Subcutaneous adipose tissue (tissue), 4 donors: ENCODE results near the gene VRK3. TPM values are rescaled to one million over a fixed set of nuclear protein-coding genes. Genes with fewer than 3 reads are reported as not detected.

Source experiments
- CTCF ChIP-seq: fragments of 450-650 bp; IDR thresholded peaks from one replicate; pipeline ENCODE4 v1.5.1; 2016; ENCODE audit warnings: low read depth, mild to moderate bottlenecking, control low read depth, antibody characterized with exemption, moderate library complexity
- total RNA-seq, 4 donors: library from RNA; depleted of rRNA; stranded (reverse); fragments of >200 nt; gene quantifications; one replicate each; pipeline ENCODE4 v1.1.0, GENCODE V29; 2016

Gene VRK3
- total RNA-seq, 4 donors from 2014 or later = 16.5 to 29.8 (median 26.8) TPM

- TF ChIP-seq CTCF = no peak
Observed at GRCh38 chr19:49985871-49986270, 39.3 kb downstream of the VRK3 start.

GRCh38 chr19:49984491-49984890 lies 40.7 kb downstream of the VRK3 start:
- TF ChIP-seq CTCF = no peak

DNA sequence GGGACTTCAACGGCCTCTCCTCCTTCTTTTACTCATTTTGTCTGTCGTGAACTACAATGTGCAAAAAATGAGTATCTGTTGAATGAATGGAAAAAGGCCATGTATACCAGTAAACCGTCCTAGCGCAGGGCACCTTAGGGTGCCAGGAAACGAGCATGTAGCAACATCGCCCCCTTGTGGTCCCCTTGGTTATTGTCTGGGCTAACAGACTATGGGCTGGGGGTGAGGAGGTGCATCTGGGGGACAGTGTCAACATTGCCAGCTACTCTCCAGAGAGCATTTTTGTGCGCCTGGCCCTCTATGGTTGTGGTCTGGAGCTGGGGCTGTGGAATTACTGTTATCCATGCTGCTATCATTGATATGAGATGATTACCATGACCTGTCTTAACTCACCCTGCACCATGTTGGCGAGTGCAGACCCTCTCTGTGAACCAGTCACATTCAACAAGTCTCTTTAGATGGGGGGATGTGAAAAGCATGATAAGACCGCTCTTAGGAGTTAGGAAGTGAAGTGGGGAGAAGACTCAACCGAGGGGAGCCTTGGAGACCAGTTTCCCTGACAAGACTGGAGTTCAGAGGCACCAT lies 41.4 kb downstream of the VRK3 start:
- TF ChIP-seq CTCF = no peak

- TF ChIP-seq CTCF = no peak
Observed at GRCh38 chr19:49981603-49982593, 43.3 kb downstream of the VRK3 start.

DNA sequence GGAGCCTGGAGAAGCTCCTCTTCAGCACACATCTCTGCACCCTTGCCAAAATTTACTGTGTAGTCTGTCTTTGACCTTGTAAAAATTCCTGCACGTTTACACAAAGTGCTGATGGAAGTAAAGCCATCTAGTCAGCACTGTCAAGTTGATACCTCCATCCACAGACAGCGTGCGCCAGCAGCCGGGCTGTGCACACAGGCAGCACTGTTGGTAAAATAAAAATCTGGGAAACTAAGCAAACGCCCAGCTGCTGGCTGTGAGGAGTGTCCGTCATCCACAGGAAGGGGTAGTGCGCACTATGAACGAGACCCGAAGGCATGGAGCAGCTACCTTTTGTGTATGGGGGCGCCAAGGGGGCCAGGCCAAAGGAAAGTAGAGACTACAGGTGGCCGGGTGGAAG lies 46.8 kb downstream of the VRK3 start:
- no peak for TF ChIP-seq CTCF

DNA sequence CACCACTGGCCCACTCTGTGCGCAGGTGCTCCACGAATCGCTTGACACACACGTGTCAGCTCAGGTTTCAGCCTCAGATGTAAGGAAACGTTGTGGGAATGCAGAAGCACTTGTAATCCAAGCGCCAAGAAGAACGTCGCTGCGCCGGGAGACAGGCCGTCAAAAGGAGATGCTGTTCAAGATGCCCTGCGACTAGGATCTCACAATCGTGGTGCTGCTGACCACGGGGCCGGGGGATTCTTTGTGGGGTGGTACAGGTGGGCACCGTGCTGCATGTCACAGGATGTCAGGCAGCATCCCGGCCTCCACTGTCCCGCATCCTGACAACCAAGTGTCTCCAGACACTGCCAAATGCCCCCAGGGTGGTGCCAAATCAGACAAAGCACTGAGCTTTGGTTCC lies 47.3 kb downstream of the VRK3 start:
- TF ChIP-seq CTCF = no peak

DNA sequence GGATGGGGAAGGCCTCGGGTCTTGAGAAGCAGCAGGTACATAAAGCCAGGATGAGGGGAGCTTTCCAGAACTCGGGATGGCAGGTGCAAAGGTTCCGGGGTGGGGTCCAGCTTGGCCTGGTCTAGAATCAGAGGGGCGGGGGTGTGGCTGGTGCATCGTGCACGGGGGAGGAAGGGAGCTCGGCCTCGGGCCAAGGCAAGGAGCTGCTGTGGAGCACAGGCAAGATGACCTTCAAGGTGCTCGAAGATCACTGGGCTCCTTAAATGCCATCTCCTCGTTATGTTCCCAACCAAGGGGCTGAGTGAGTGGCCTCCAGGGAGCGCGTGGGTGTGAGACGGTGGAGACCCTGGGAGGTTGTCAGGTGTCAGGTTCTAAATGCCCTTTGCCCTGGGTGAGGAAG lies 48.1 kb downstream of the VRK3 start:
- no peak for TF ChIP-seq CTCF
